NCI-H1092 (cell line): ENCODE data around the gene DNAJA4.

Experiments
- DNase-seq: peaks from one replicate; lab custom pipeline; 2025; lab: John Stamatoyannopoulos, UW

Gene DNAJA4

GRCh38 chr15:78264304-78265136, at the start of gene DNAJA4:
DNAJA4 (plus strand) TSS chr15:78264562; CDS start chr15:78264764, 202 bp downstream.
- peak; percentile 33 for DNase-seq

- no peak for DNase-seq
Measured at GRCh38 chr15:78216276-78217104, 47.9 kb upstream of the DNAJA4 start.

- no peak for DNase-seq
Measured at GRCh38 chr15:78220713-78221112, 43.6 kb upstream of the DNAJA4 start.

- no peak for DNase-seq
Measured at GRCh38 chr15:78222745-78223395, 41.5 kb upstream of the DNAJA4 start.

GRCh38 chr15:78223396-78224022, 40.9 kb upstream of the DNAJA4 start:
- no peak for DNase-seq

GRCh38 chr15:78224023-78224411, 40.3 kb upstream of the DNAJA4 start:
- no peak for DNase-seq

- DNase-seq, result no peak
Measured at GRCh38 chr15:78225783-78226541, 38.4 kb upstream of the DNAJA4 start.

- DNase-seq, result no peak
Measured at GRCh38 chr15:78228356-78228996, 35.9 kb upstream of the DNAJA4 start.

- no peak for DNase-seq
Measured at GRCh38 chr15:78229431-78230406, 34.6 kb upstream of the DNAJA4 start.

GRCh38 chr15:78232951-78233350, 31.4 kb upstream of the DNAJA4 start:
- DNase-seq, result no peak

- no peak for DNase-seq
Measured at GRCh38 chr15:78233496-78233895, 30.9 kb upstream of the DNAJA4 start.

- no peak for DNase-seq
Measured at GRCh38 chr15:78234515-78235040, 29.8 kb upstream of the DNAJA4 start, which contains the start of gene ACSBG1. ACSBG1 (minus strand) TSS chr15:78234565; CDS start chr15:78234501, 64 bp downstream.

- no peak for DNase-seq
Measured at GRCh38 chr15:78236491-78236890, 27.9 kb upstream of the DNAJA4 start.

GRCh38 chr15:78237146-78237545, 27.2 kb upstream of the DNAJA4 start:
- DNase-seq, result no peak

GRCh38 chr15:78239811-78240210, 24.6 kb upstream of the DNAJA4 start:
- DNase-seq, result no peak

- DNase-seq, result peak; percentile 40
Measured at GRCh38 chr15:78241017-78241416, 23.3 kb upstream of the DNAJA4 start.

- no peak for DNase-seq
Measured at GRCh38 chr15:78242128-78242527, 22.2 kb upstream of the DNAJA4 start.

- DNase-seq, result no peak
Measured at GRCh38 chr15:78243058-78243457, 21.3 kb upstream of the DNAJA4 start.

- no peak for DNase-seq
Measured at GRCh38 chr15:78243491-78243941, 20.8 kb upstream of the DNAJA4 start.
